Activated T-cell treated with anti-CD3 and anti-CD28 coated beads, Interleukin-2, amount 50 U/mL, for 1 hour (primary cell): Measurements from ENCODE around the gene SYDE1.

Source experiments
- DNase-seq: peaks from one replicate; pipeline ENCODE4 v3.0.0-alpha.2; 2020

Gene SYDE1

GRCh38 chr19:15108845-15109767 is 1.9 kb downstream of the SYDE1 start:
- DNase-seq = no peak

- no peak for DNase-seq
These were observed 2.7 kb downstream of the SYDE1 start for GRCh38 chr19:15109768-15110417.

- DNase-seq = no peak
These were observed 3.2 kb downstream of the SYDE1 start for GRCh38 chr19:15110418-15110815.

- DNase-seq = no peak
These were observed 4.6 kb downstream of the SYDE1 start for GRCh38 chr19:15111758-15112157.

GRCh38 chr19:15112385-15112784 is 5.2 kb downstream of the SYDE1 start:
- DNase-seq = no peak

- no peak for DNase-seq
These were observed 6.3 kb downstream of the SYDE1 start for GRCh38 chr19:15113245-15114152.

GRCh38 chr19:15114153-15114540 is 6.9 kb downstream of the SYDE1 start:
- no peak for DNase-seq

- DNase-seq = no peak
These were observed 7.9 kb downstream of the SYDE1 start for GRCh38 chr19:15115080-15115479.

GRCh38 chr19:15115762-15116615 is 8.8 kb downstream of the SYDE1 start:
- DNase-seq = no peak

- DNase-seq = no peak
These were observed 9.7 kb downstream of the SYDE1 start for GRCh38 chr19:15116856-15117255.

GRCh38 chr19:15118248-15118647 is 11.0 kb downstream of the SYDE1 start:
- no peak for DNase-seq

- no peak for DNase-seq
These were observed 11.7 kb downstream of the SYDE1 start for GRCh38 chr19:15118789-15119494.

- no peak for DNase-seq
These were observed 13.2 kb downstream of the SYDE1 start for GRCh38 chr19:15120135-15121026.

GRCh38 chr19:15122331-15123030 is 15.3 kb downstream of the SYDE1 start:
- DNase-seq = no peak

GRCh38 chr19:15123031-15123890 is 16.1 kb downstream of the SYDE1 start:
- no peak for DNase-seq

- no peak for DNase-seq
These were observed 16.7 kb downstream of the SYDE1 start for GRCh38 chr19:15123900-15124299.

GRCh38 chr19:15124572-15125231 is 17.5 kb downstream of the SYDE1 start:
- DNase-seq = no peak
